H1 (cell line): Measurements from ENCODE around the gene CTSV. TPM values are rescaled to one million over a fixed set of nuclear protein-coding genes. Genes with fewer than 3 reads are reported as not detected.
A peak's percentile ranks its signal among the peaks of the same experiment; 100 is the strongest.
"Not testable (repeated sequence)": the region's sequence is repeated elsewhere in the genome, so short reads cannot be mapped to it uniquely, and the experiment has no call there.

Experiments
- CTCF ChIA-PET: fragments of 300-600 bp; sonication (Branson Sonifier 250); formaldehyde crosslinking; loops from one replicate; lab custom pipeline; 2021; ENCODE audit not compliant: partially characterized antibody; lab: Charles Lee
- POLR2A ChIA-PET: fragments of 300-600 bp; sonication (Branson Sonifier 250); formaldehyde crosslinking; loops from one replicate; lab custom pipeline; 2021; ENCODE audit warnings: inconsistent platforms; ENCODE audit not compliant: partially characterized antibody; lab: Charles Lee
- DNase-seq, 2 experiments: peaks; one replicate each; pipeline versions ENCODE4 v3.0.0 to v3.0.0-alpha.2; 2010 to 2022; ENCODE audit warnings: low spot score in 2 of 2, low read depth in 1 of 2, mixed read lengths in 1 of 2
- FAIRE-seq: peaks from 2 replicates; lab custom pipeline; 2011; peaks lifted over from hg19 to GRCh38; lab: Jason Lieb, UNC
- H2AFZ ChIP-seq: 2 replicates; pipeline ENCODE4 v1.8.1; 2012; ENCODE audit warnings: low read length, inconsistent platforms
- H2AK5ac ChIP-seq: 2 replicates; pipeline ENCODE4 v1.6.1; 2013; ENCODE audit warnings: low read depth, low read length
- H2BK120ac ChIP-seq: replicated peaks from 2 replicates; pipeline ENCODE3; 2013; ENCODE audit warnings: low read depth, low read length, inconsistent platforms
- H2BK12ac ChIP-seq: 2 replicates; pipeline ENCODE4 v1.6.1; 2013; ENCODE audit warnings: low read depth, low read length
- H2BK15ac ChIP-seq: 2 replicates; pipeline ENCODE4 v1.6.1; 2013; ENCODE audit warnings: low read length
- H2BK20ac ChIP-seq: 2 replicates; pipeline ENCODE4 v1.6.1; 2013; ENCODE audit warnings: low read length
- H2BK5ac ChIP-seq: 2 replicates; pipeline ENCODE4 v1.6.1; 2013; ENCODE audit warnings: low read depth, low read length
- H3K14ac ChIP-seq: 2 replicates; pipeline ENCODE4 v1.6.1; 2013; ENCODE audit warnings: inconsistent platforms; ENCODE audit not compliant: insufficient read length
- H3K18ac ChIP-seq: 2 replicates; pipeline ENCODE4 v1.6.1; 2013; ENCODE audit warnings: low read length; ENCODE audit errors: extremely low read depth
- H3K23ac ChIP-seq: 2 replicates; pipeline ENCODE4 v1.6.1; 2013; ENCODE audit warnings: inconsistent platforms; ENCODE audit not compliant: insufficient read length
- H3K23me2 ChIP-seq: 2 replicates; pipeline ENCODE4 v1.6.1; 2013; ENCODE audit warnings: low read depth, low read length
- H3K27ac ChIP-seq: 2 replicates; pipeline ENCODE4 v1.6.1; 2011; ENCODE audit warnings: low read depth, low read length, inconsistent platforms
- H3K27me3 ChIP-seq, 4 experiments: replicated peaks in 1 of 4; 1 replicate in 1 of 4; 2 replicates in 3 of 4; pipeline versions ENCODE4 v1.6.1 to v1.8.1; 2011 to 2013; ENCODE audit warnings: low read length in 3 of 4, mild to moderate bottlenecking in 3 of 4, inconsistent platforms in 2 of 4, mixed read lengths in 2 of 4, moderate library complexity in 1 of 4; ENCODE audit not compliant: control insufficient read depth in 3 of 4, insufficient read depth in 3 of 4; ENCODE audit errors: extremely low read depth in 1 of 4
- H3K36me3 ChIP-seq, 4 experiments: 2 replicates each; pipeline versions ENCODE4 v1.6.1 to v1.8.1; 2011 to 2013; ENCODE audit warnings: mild to moderate bottlenecking in 4 of 4, low read length in 3 of 4, moderate library complexity in 2 of 4, control low read depth in 1 of 4, inconsistent platforms in 1 of 4; ENCODE audit not compliant: insufficient read depth in 4 of 4, control insufficient read depth in 2 of 4
- H3K4ac ChIP-seq: replicated peaks from 2 replicates; pipeline ENCODE3; 2013; ENCODE audit warnings: low read length, low read depth, mixed read lengths, inconsistent platforms; ENCODE audit not compliant: insufficient read length
- H3K4me1 ChIP-seq, 4 experiments: replicated peaks in 1 of 4; 1 replicate in 1 of 4; 2 replicates in 3 of 4; pipeline versions ENCODE4 v1.6.1 to v1.8.1; 2011 to 2013; ENCODE audit warnings: low read length in 3 of 4, inconsistent platforms in 2 of 4, mixed read lengths in 1 of 4; ENCODE audit not compliant: insufficient read depth in 4 of 4, control insufficient read depth in 3 of 4
- H3K4me2 ChIP-seq, 2 experiments: 2 replicates each; pipeline versions ENCODE4 v1.6.1 to v1.8.1; 2011 to 2013; ENCODE audit warnings: low read depth in 2 of 2, low read length in 2 of 2, control low read depth in 1 of 2, inconsistent platforms in 1 of 2, mild to moderate bottlenecking in 1 of 2; ENCODE audit not compliant: insufficient read depth in 1 of 2
- H3K4me3 ChIP-seq, 4 experiments: fragments of 200-600, 300-600 bp in 1 of 4; sonication (generic), shearing (Covaris generic), sonication (Bioruptor Twin) in 1 of 4; 2 replicates each; pipeline versions ENCODE4 v1.5.1 to v1.8.1; 2011 to 2016; ENCODE audit warnings: low read length in 4 of 4, low read depth in 3 of 4, control low read depth in 2 of 4, inconsistent platforms in 2 of 4, mild to moderate bottlenecking in 2 of 4, mixed read lengths in 1 of 4, moderate library complexity in 1 of 4; ENCODE audit not compliant: insufficient read depth in 2 of 4; ENCODE audit errors: extremely low read depth in 1 of 4
- H3K56ac ChIP-seq: replicated peaks from 2 replicates; pipeline ENCODE3; 2013; ENCODE audit warnings: low read depth, mild to moderate bottlenecking, mixed read lengths, low read length, inconsistent platforms; ENCODE audit not compliant: insufficient read length
- H3K79me1 ChIP-seq: 2 replicates; pipeline ENCODE4 v1.6.1; 2013; ENCODE audit warnings: low read depth, low read length, control low read depth
- H3K79me2 ChIP-seq, 2 experiments: 2 replicates each; pipeline versions ENCODE4 v1.6.1 to v1.8.1; 2012 to 2013; ENCODE audit warnings: low read length in 2 of 2, mild to moderate bottlenecking in 2 of 2, inconsistent platforms in 1 of 2; ENCODE audit not compliant: insufficient read depth in 2 of 2, control insufficient read depth in 1 of 2
- H3K9ac ChIP-seq, 4 experiments: replicated peaks in 1 of 4; 1 replicate in 1 of 4; 2 replicates in 3 of 4; pipeline versions ENCODE4 v1.6.1 to v1.8.1; 2011 to 2013; ENCODE audit warnings: low read depth in 3 of 4, low read length in 3 of 4, control low read depth in 2 of 4, mild to moderate bottlenecking in 2 of 4, moderate library complexity in 2 of 4, inconsistent platforms in 1 of 4; ENCODE audit errors: extremely low read depth in 1 of 4
- H3K9me3 ChIP-seq, 2 experiments: 2 replicates each; pipeline versions ENCODE4 v1.6.1 to v1.8.1; 2012 to 2013; ENCODE audit warnings: mild to moderate bottlenecking in 2 of 2, moderate library complexity in 2 of 2, control low read depth in 1 of 2, inconsistent platforms in 1 of 2, low read depth in 1 of 2, low read length in 1 of 2, mixed read lengths in 1 of 2; ENCODE audit not compliant: insufficient read depth in 2 of 2
- H4K20me1 ChIP-seq, 2 experiments: replicated peaks in 1 of 2; 2 replicates each; pipeline versions ENCODE3 to v1.8.1; 2011 to 2013; ENCODE audit warnings: inconsistent platforms in 2 of 2, low read length in 2 of 2, mild to moderate bottlenecking in 1 of 2; ENCODE audit not compliant: insufficient read depth in 2 of 2, control insufficient read depth in 1 of 2
- H4K5ac ChIP-seq: 2 replicates; pipeline ENCODE4 v1.6.1; 2013; ENCODE audit warnings: low read length, low read depth, mixed read lengths, inconsistent platforms; ENCODE audit not compliant: insufficient read length
- H4K8ac ChIP-seq: 2 replicates; pipeline ENCODE4 v1.8.0; 2013; ENCODE audit warnings: mild to moderate bottlenecking, moderate library complexity, low read length, inconsistent platforms; ENCODE audit not compliant: insufficient read depth; ENCODE audit errors: extremely low read depth
- H4K91ac ChIP-seq: replicated peaks from 2 replicates; pipeline ENCODE3; 2013; ENCODE audit warnings: low read length, mixed read lengths, inconsistent platforms; ENCODE audit not compliant: insufficient read length
- WGBS, 2 experiments: shearing (Covaris generic) in 1 of 2; methylation state at CpG; one replicate each; pipeline versions ENCODE4 v1.1.6 to v1.1.7; 2013 to 2015; ENCODE audit warnings: low lambda C conversion rate in 2 of 2, mixed read lengths in 2 of 2, inconsistent platforms in 1 of 2, low coverage in 1 of 2, missing lambda C conversion rate in 1 of 2; ENCODE audit not compliant: insufficient replicate concordance in 2 of 2, insufficient coverage in 1 of 2, insufficient read length in 1 of 2; ENCODE audit errors: extremely low coverage in 1 of 2, missing lambda C conversion rate in 1 of 2; 5-methylcytosine and 5-hydroxymethylcytosine counted together
- polyA plus RNA-seq, 7 experiments: library from polyadenylated mRNA; depleted of rRNA in 3 of 7; stranded (reverse) in 5 of 7; unstranded in 2 of 7; fragments of >200 nt in 5 of 7; fragments of 200-250 nt in 2 of 7; gene quantifications; 1 replicate in 5 of 7; 2 replicates in 1 of 7; 4 replicates in 1 of 7; pipeline versions ENCODE4 v1.2.1 to v1.2.3, GENCODE V29; 2011 to 2013; ENCODE audit warnings: missing spikeins in 2 of 7, mixed read lengths in 2 of 7
- total RNA-seq: library from RNA; stranded (reverse); fragmentation: NEBNext Ultra II Directional; extraction: Animal tissue kit (Norgen Biotek cat#: 25700); gene quantifications from 2 replicates; pipeline ENCODE4 v1.2.1, GENCODE V29; 2021

The CTSV gene
- total and polyA plus RNA-seq, 2 of the 8 experiments (the other 6 are each of a cell fraction or from before 2014, with no cell fraction given), result 91.0 to 114 TPM

- not testable (repeated sequence) for H3K23ac ChIP-seq, H3K4me3 ChIP-seq, FAIRE-seq, H3K14ac ChIP-seq, DNase-seq, H2BK15ac ChIP-seq, H3K36me3 ChIP-seq, H3K79me1 ChIP-seq, H3K4ac ChIP-seq, H3K18ac ChIP-seq, H2BK5ac ChIP-seq, H3K23me2 ChIP-seq, H2AK5ac ChIP-seq, H4K20me1 ChIP-seq, H3K27me3 ChIP-seq, H4K91ac ChIP-seq, H3K79me2 ChIP-seq, H3K9ac ChIP-seq, H4K5ac ChIP-seq, H4K8ac ChIP-seq, H3K9me3 ChIP-seq, H3K4me2 ChIP-seq, H2BK120ac ChIP-seq, H2BK20ac ChIP-seq, H3K27ac ChIP-seq, H3K56ac ChIP-seq
- WGBS, 2 experiments, result 94% methylated on average over 11 of the region's 13 CpGs; no CpG with 5 or more reads in 1 of the 2 experiments
- H2AFZ ChIP-seq, result 0 out of 2 replicates have a peak overlapping the region, but pooled peaks have one; percentile 45
- 0 out of 2 replicates have a peak overlapping the region, but pooled peaks have one; percentile 50 for H2BK12ac ChIP-seq
- ChIA-PET CTCF (interaction anchor here (1.6 kb wide), 1 partner anchor 199 kb away, joined by 3 read pairs; no protein-coding TSS in a partner anchor), POLR2A (interaction anchor here (3.2 kb wide), 1 partner anchor 17 kb away, joined by 17 read pairs; the partner anchor contains the start of gene CTSV)
- peaks cover 11 to 23% (median 16%) of the 10 kb centered on the region in 4 experiments for H3K4me1 ChIP-seq
Measured at GRCh38 chr9:97055891-97056290, 16.9 kb upstream of the CTSV start.
